Measurements from ENCODE around the gene IDH3G.
"Not testable (repeated sequence)": the region's sequence is repeated elsewhere in the genome, so short reads cannot be mapped to it uniquely, and the experiment has no call there.

IDH3G gene

DNA sequence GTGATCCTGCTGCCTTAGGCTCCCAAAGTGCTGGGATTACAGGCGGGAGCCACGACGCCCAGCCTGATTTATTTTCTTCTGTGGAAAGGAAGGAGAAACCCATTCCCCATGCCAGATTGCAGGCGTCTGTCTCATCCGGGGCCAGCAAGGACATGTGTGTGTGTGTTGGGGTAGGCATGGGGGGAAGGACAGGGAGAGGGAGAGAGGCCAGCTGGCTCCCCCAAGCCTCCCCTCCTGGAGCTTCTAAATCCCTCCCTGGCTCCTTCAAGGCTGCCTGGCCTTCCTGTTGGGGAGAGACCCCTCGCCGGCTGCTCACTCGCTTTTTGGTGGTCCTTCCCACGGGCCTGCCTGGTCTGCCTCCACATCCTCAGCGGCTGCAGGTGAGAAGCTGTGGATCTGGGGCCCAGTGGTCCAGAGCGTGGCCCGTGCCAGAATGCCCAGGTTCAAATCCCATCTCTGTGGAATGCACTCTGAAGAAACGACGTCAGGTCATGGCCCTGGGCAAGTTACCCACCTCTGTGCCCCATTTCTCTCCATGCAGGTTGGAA is 31.5 kb downstream of the IDH3G start:
- TF ChIP-seq, protein P1, sequence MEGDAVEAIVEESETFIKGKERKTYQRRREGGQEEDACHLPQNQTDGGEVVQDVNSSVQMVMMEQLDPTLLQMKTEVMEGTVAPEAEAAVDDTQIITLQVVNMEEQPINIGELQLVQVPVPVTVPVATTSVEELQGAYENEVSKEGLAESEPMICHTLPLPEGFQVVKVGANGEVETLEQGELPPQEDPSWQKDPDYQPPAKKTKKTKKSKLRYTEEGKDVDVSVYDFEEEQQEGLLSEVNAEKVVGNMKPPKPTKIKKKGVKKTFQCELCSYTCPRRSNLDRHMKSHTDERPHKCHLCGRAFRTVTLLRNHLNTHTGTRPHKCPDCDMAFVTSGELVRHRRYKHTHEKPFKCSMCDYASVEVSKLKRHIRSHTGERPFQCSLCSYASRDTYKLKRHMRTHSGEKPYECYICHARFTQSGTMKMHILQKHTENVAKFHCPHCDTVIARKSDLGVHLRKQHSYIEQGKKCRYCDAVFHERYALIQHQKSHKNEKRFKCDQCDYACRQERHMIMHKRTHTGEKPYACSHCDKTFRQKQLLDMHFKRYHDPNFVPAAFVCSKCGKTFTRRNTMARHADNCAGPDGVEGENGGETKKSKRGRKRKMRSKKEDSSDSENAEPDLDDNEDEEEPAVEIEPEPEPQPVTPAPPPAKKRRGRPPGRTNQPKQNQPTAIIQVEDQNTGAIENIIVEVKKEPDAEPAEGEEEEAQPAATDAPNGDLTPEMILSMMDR (IDR thresholded peaks at IDR 0.05; ENCODE audit: borderline replicate concordance, insufficient read depth, low read depth, low read length) = no peak
- H3K4me3 ChIP-seq (ENCODE audit: low read depth, low read length) = no peak overlapping the region

GRCh38 chrX:153761863-153762262 is 32.3 kb downstream of the IDH3G start:
- TF ChIP-seq, protein P1 (IDR thresholded peaks at IDR 0.05; ENCODE audit: borderline replicate concordance, insufficient read depth, low read depth, low read length) = no peak

DNA sequence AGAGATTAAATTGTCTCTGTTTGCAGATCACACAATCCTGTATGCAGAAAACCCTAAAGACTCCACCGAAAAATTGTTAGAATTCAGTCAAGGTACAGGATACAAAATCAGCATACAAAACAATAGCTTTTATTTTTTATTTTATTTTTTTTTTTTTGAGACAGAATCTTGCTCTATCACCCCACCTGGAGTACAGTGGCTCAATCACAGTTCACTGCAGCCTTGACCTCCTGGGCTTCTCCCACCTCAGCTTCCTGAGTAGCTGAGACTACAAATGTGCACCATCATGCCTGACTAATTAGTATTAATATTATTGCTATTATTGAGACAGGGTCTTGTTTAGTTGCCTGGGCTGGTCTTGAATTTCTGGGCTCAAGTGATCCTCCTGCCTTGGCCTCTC is 39.0 kb downstream of the IDH3G start:
- TF ChIP-seq, protein P1 (IDR thresholded peaks at IDR 0.05; ENCODE audit: borderline replicate concordance, insufficient read depth, low read depth, low read length) = no peak
- no peak overlapping the region for H3K4me3 ChIP-seq (ENCODE audit: low read depth, low read length)

More at GRCh38 chrX:153761863-153762262, 32.3 kb downstream of the IDH3G start:
- H3K4me3 ChIP-seq (ENCODE audit: low read depth, low read length) = no peak overlapping the region

GRCh38 chrX:153750127-153750774 is 43.9 kb downstream of the IDH3G start:
- H3K4me3 ChIP-seq (ENCODE audit: low read depth, low read length) = no peak overlapping the region
- TF ChIP-seq, protein P1 (IDR thresholded peaks at IDR 0.05; ENCODE audit: borderline replicate concordance, insufficient read depth, low read depth, low read length) = no peak

DNA sequence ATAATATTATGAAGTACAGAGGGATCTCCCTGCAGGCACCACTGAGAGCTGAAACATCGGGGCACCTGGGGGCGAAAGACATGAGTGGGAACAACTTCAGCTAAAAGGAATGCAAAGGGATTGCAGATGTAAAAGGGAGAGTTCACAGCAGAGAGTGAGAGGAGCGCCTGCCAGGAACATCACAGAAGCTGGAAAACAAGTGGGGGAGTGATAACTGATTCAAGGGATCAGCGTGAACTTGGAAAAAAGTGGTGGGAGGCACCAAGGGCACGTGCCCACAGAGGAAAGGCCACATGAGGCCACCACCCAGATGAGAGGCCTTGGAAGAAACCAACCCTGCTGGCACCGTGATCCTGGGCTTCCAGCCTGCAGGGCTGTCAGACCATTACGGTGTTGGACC is 45.2 kb downstream of the IDH3G start:
- H3K4me3 ChIP-seq (ENCODE audit: low read depth, low read length) = not testable (repeated sequence)

DNA sequence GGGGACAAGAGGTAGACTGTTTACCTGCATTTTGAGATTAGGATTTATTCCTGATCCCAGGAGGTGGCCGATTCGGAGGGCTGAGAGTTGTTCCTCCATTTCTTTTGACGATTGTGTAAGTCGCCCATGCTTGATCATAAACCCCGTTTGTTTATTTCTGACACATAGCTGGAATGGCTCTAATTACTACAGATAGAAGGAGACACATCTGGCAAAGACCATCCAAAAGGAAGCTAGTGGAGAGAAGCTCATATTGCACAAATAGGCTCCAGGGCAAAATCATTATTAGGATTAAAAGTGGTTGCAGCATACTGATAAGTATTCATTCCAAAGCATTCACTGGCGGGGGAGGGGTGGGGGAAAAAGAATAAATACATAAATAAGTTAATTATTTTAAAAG is 47.2 kb downstream of the IDH3G start:
- not testable (repeated sequence) for H3K4me3 ChIP-seq (ENCODE audit: low read depth, low read length)

- H3K4me3 ChIP-seq (ENCODE audit: low read depth, low read length) = no peak overlapping the region
- TF ChIP-seq, protein P1 (IDR thresholded peaks at IDR 0.05; ENCODE audit: borderline replicate concordance, insufficient read depth, low read depth, low read length) = no peak
These were observed 47.8 kb downstream of the IDH3G start for GRCh38 chrX:153746359-153746758.

DNA sequence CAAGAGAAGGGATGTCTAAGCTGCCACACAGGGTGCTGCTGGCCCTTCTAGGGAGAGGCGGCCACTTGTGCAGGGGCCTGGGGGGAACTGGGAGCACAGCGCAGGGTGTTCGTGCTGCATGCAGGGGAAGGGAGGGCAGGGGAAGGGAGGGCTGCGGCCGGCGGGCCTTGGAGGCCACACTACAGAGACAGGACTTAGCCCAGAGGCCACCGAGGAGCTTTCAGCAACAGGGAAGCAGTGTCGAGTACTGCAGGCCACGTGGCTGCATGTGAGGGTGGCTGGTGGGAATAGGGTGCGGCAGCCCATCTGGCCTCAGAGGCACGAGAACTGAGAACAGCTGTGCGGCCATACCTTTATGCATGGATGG is 49.1 kb downstream of the IDH3G start:
- not testable (repeated sequence) for H3K4me3 ChIP-seq (ENCODE audit: low read depth, low read length)

Data from GM12875 (cell line).